Activated CD4-positive, alpha-beta T cell treated with anti-CD3 and anti-CD28 coated beads for 36 hours (primary cell): ENCODE data around the gene FAM181B. TPM values are rescaled to one million over a fixed set of nuclear protein-coding genes. Genes with fewer than 3 reads are reported as not detected.

Experiments used
- ATAC-seq: fragments of 200-7000 bp; cut with Tn5 transposase; one replicate; pipeline ENCODE4 v1.10.0; 2021; ENCODE audit warnings: mild to moderate bottlenecking, moderate library complexity
- CTCF ChIA-PET: fragments of 350-600 bp; sonication (Branson Sonifier 250); formaldehyde crosslinking; loops from one replicate; lab custom pipeline; 2021; ENCODE audit warnings: antibody characterized with exemption; lab: Charles Lee
- POLR2A ChIA-PET: fragments of 350-600 bp; sonication (Branson Sonifier 250); formaldehyde crosslinking; loops from one replicate; lab custom pipeline; 2021; ENCODE audit warnings: antibody characterized with exemption, inconsistent platforms; lab: Charles Lee
- DNase-seq: peaks from one replicate; pipeline ENCODE4 v3.0.0-alpha.2; 2020
- H3K27ac Mint-ChIP-seq: one replicate; pipeline ENCODE4 v1.8.0; 2021; ENCODE audit warnings: mixed read lengths
- H3K27me3 Mint-ChIP-seq: one replicate; pipeline ENCODE4 v1.8.0; 2021; ENCODE audit warnings: mixed read lengths
- H3K36me3 Mint-ChIP-seq: one replicate; pipeline ENCODE4 v1.8.0; 2021; ENCODE audit warnings: low read depth, mixed read lengths
- H3K4me1 Mint-ChIP-seq: one replicate; pipeline ENCODE4 v1.8.0; 2021; ENCODE audit warnings: mixed read lengths
- H3K4me3 Mint-ChIP-seq: one replicate; pipeline ENCODE4 v1.8.0; 2021; ENCODE audit warnings: mild to moderate bottlenecking, moderate library complexity, mixed read lengths
- H3K9me3 Mint-ChIP-seq: one replicate; pipeline ENCODE4 v1.8.0; 2021; ENCODE audit warnings: low read depth, mixed read lengths
- intact Hi-C, 2 experiments: fragments of 100-400 bp; cut with DNase I in 1 of 2; cut with micrococcal nuclease in 1 of 2; formaldehyde crosslinking; loops; one replicate each; pipeline versions ENCODE4 v1.14.2 to v1.15.1; 2022 to 2024; cut with DNase I, micrococcal nuclease
- total RNA-seq, 2 experiments: library from RNA; stranded (reverse); gene quantifications; one replicate each; pipeline ENCODE4 v1.2.3, GENCODE V29; 2021

Gene FAM181B
- total RNA-seq, 2 experiments from 2014 or later, result not detected

DNA sequence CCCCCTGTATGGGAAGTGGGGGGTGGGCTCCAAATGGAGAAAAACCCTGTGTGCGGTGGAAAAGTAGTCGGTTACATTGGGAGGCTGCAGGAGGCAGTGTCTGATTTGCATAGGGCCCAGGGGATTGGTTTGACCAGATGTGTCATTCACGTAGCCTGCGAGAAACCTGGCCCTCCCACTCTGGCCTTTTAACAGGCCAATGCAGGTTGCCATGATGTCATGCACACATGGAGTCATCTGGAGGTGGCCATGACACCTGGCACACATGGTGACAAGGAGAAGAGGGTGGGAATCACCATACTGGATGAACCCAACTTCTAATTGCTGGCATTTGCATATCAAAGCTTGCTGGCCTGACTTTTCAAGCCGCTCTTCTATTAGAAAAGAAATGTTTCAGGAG is 50.6 kb downstream of the FAM181B start:
- Mint-ChIP-seq H3K9me3 (no peaks in the 10 kb centered on the region), H3K27ac (no peak overlapping the region), H3K27me3 (peaks cover 20% of the 10 kb centered on the region), H3K4me1 (peaks cover 3% of the 10 kb centered on the region), H3K4me3 (no peak overlapping the region), H3K36me3 (no peaks in the 10 kb centered on the region)
- POLR2A ChIA-PET, result no interaction called here
- CTCF ChIA-PET, result interaction anchor here (0.6 to 2.0 kb wide), 6 partner anchors 13 to 597 kb away, joined by 3 to 21 read pairs (median 3); no protein-coding TSS in a partner anchor
- no peak for ATAC-seq
- intact Hi-C loops, result loop anchor here in 1 of 2 experiments (5.0 kb wide), 2 partner anchors 1041 to 1139 kb away; no protein-coding TSS in a partner anchor
- DNase-seq, result no peak

DNA sequence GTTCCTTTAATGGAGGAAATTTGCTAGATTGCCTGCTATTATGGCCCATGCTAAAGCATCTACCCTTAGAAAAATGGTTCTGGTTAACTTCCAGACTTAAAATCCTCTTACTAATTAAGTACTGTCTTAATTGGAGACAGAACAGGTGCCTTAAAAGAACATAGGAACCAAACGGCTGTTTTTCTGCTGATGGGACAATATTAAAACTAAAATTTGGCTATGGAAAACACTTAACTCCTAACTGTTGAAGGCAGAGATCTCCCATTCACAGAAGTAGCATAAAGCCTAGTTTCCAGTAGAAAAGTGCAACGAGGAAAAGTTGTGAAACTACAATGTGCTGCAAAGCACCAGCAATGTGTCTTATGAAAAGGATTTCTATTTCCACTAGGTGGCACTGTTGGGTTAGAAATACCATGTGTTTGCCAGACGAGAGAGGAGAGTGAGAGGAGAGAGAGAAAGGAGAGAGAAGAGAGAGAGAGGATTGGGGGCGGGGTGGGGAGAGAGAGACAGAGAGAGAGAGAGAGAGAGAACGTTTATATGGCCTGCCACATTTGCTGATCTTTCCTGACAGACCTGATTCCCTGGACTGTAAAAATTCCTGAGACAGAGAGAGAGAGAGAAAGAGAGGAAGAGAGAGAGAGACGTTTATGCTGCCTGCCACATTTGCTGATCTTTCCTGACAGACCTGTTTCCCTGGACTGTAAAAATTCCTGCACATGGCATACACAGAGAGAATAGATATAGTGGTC is 51.5 kb downstream of the FAM181B start:
- no peaks in the 10 kb centered on the region for H3K36me3 Mint-ChIP-seq
- DNase-seq, result no peak
- ATAC-seq, result peak; percentile 71
- no peak overlapping the region for H3K4me3 Mint-ChIP-seq
- H3K27me3 Mint-ChIP-seq, result peaks cover 20% of the 10 kb centered on the region
- H3K9me3 Mint-ChIP-seq, result no peaks in the 10 kb centered on the region
- H3K4me1 Mint-ChIP-seq, result peaks cover 3% of the 10 kb centered on the region
- intact Hi-C loops, result loop anchor here in 1 of 2 experiments (1.0 to 5.0 kb wide), 4 partner anchors 13 to 1140 kb away; no protein-coding TSS in a partner anchor
- no peak overlapping the region for H3K27ac Mint-ChIP-seq
- ChIA-PET CTCF (interaction anchor here (0.6 to 2.0 kb wide), 5 partner anchors 13 to 598 kb away, joined by 3 to 21 read pairs (median 3); no protein-coding TSS in a partner anchor), POLR2A (no interaction called here)

DNA sequence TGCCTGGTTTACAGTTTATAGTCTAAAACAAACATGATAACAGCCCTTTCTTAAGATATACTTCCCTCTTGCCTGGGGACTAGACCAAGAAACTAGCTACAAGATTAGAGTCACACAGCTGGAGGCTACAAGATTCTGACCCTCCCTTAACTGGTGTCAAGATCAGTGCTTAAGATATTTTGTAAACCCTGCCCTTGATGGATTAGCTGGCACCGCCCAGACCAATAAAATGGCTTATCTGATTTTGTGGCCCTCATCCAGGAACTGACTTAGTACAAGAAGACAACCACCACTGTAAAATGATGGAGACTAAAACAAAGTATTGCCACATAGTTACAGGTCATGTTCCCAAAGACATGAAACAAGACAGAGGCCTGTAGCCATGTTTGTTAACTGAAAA is 53.4 kb downstream of the FAM181B start:
- Mint-ChIP-seq H3K27me3 (peaks cover 21% of the 10 kb centered on the region), H3K4me3 (no peak overlapping the region), H3K27ac (no peak overlapping the region), H3K4me1 (peaks cover 3% of the 10 kb centered on the region), H3K9me3 (no peaks in the 10 kb centered on the region), H3K36me3 (no peaks in the 10 kb centered on the region)
- CTCF ChIA-PET, result interaction anchor here (0.7 to 2.6 kb wide), 8 partner anchors 10 to 1050 kb away, joined by 3 to 16 read pairs (median 3); partner anchors contain the start of gene FAM181B
- intact Hi-C loops, result loop anchor here in 1 of 2 experiments (5.0 kb wide), 2 partner anchors 1038 to 1142 kb away; no protein-coding TSS in a partner anchor
- POLR2A ChIA-PET, result no interaction called here
- DNase-seq, result no peak
- ATAC-seq, result no peak

Other genes with a start within 250 kb of the FAM181B start
- 10 to 100 TPM; 18.2 to 23.4 TPM for gene PRCP, start 166.6 kb upstream of the FAM181B start, total RNA-seq
- 10 to 100 TPM; 16.9 to 23.5 TPM for gene DDIAS, start 167.9 kb upstream of the FAM181B start, total RNA-seq